OCI-LY3 (cell line): ENCODE results near the gene LGALS3.

Source experiments
- H2AFZ ChIP-seq: fragments of 200-600, 300-600 bp; shearing (Covaris generic); 2 replicates; pipeline ENCODE4 v1.6.0; 2014; ENCODE audit warnings: antibody characterized with exemption, low read depth, low read length
- H3K27ac ChIP-seq: fragments of 200-600, 300-600 bp; sonication (generic); 2 replicates; pipeline ENCODE4 v1.5.1; 2014; ENCODE audit warnings: mild to moderate bottlenecking, low read length, moderate library complexity, mixed read lengths
- H3K27me3 ChIP-seq: fragments of 200-600, 300-600 bp; sonication (generic); 2 replicates; pipeline ENCODE4 v1.6.1; 2014; ENCODE audit warnings: low read depth, low read length, mixed read lengths
- H3K36me3 ChIP-seq: fragments of 200-600, 300-600 bp; sonication (generic); replicated peaks from 2 replicates; pipeline ENCODE3; 2014; ENCODE audit warnings: low read depth, low read length, mixed read lengths
- H3K4me1 ChIP-seq: fragments of 300-600, 200-600 bp; sonication (generic); 2 replicates; pipeline ENCODE4 v1.6.1; 2014; ENCODE audit warnings: low read length, mixed read lengths
- H3K4me2 ChIP-seq: fragments of 200-600, 300-600 bp; sonication (generic); 2 replicates; pipeline ENCODE4 v1.6.1; 2014; ENCODE audit warnings: low read length, mixed read lengths
- H3K4me3 ChIP-seq: fragments of 300-600, 200-600 bp; sonication (generic); 2 replicates; pipeline ENCODE4 v1.5.1; 2014; ENCODE audit warnings: antibody characterized with exemption, mild to moderate bottlenecking, low read length, moderate library complexity
- H3K79me2 ChIP-seq: fragments of 300-600, 200-600 bp; shearing (Covaris generic); 2 replicates; pipeline ENCODE4 v1.6.1; 2014; ENCODE audit warnings: mild to moderate bottlenecking, low read length, mixed read lengths
- H3K9ac ChIP-seq: fragments of 300-600, 200-600 bp; shearing (Covaris generic); 2 replicates; pipeline ENCODE4 v1.6.0; 2014; ENCODE audit warnings: mild to moderate bottlenecking, low read length, moderate library complexity
- H3K9me3 ChIP-seq: fragments of 200-600, 300-600 bp; shearing (Covaris generic); 2 replicates; pipeline ENCODE4 v1.6.1; 2014; ENCODE audit warnings: low read length, mixed read lengths; ENCODE audit not compliant: insufficient read depth
- H4K20me1 ChIP-seq: fragments of 200-600, 300-600 bp; sonication (generic); 2 replicates; pipeline ENCODE4 v1.6.1; 2016; ENCODE audit warnings: low read length, mixed read lengths; ENCODE audit not compliant: insufficient read depth
- EZH2phosphoT487 ChIP-seq: fragments of 200-600 bp; shearing (Covaris generic); IDR thresholded peaks from 2 replicates; pipeline ENCODE4 v1.6.1; 2018; ENCODE audit warnings: antibody characterized with exemption, mixed run types, low read depth
- TF ChIP-seq, protein P1 (sequence below): fragments of 200-600, 300-600 bp; sonication (generic); IDR thresholded peaks from 2 replicates; pipeline ENCODE4 v1.5.1; 2014; ENCODE audit warnings: antibody characterized with exemption, low read length, low read depth

Gene LGALS3

DNA sequence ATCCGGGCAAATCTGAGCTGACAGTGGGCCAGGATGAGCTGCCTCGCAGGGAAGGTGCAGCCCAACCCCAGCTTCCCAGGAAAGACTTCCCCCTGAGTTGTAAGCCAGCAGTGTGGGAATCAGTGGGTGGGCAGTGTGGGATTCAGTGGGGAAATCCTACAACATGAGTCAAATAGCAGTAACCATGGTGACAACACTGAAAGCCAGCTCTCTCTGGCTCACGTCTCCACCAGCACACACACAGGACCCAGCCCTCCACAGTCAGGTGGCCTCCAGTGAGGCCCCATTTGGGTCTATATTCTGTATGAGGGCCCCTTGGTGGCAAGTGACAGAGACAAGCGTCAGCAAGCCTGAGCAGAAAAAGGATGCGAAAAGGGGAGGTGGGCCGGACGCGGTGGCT, 6.0 kb upstream of the LGALS3 start:
- no peaks in the 10 kb centered on the region for H3K36me3 ChIP-seq
- H2AFZ ChIP-seq: no peak overlapping the region
- no peaks in the 10 kb centered on the region for H3K79me2 ChIP-seq
- H3K4me1 ChIP-seq: peaks cover 10% of the 10 kb centered on the region
- no peaks in the 10 kb centered on the region for H3K9me3 ChIP-seq
- H3K9ac ChIP-seq: no peak overlapping the region
- H3K4me2 ChIP-seq: no peak overlapping the region
- no peak overlapping the region for H3K27ac ChIP-seq
- H3K4me3 ChIP-seq: no peak overlapping the region
- TF ChIP-seq EZH2phosphoT487: no peak
- TF ChIP-seq, protein P1, sequence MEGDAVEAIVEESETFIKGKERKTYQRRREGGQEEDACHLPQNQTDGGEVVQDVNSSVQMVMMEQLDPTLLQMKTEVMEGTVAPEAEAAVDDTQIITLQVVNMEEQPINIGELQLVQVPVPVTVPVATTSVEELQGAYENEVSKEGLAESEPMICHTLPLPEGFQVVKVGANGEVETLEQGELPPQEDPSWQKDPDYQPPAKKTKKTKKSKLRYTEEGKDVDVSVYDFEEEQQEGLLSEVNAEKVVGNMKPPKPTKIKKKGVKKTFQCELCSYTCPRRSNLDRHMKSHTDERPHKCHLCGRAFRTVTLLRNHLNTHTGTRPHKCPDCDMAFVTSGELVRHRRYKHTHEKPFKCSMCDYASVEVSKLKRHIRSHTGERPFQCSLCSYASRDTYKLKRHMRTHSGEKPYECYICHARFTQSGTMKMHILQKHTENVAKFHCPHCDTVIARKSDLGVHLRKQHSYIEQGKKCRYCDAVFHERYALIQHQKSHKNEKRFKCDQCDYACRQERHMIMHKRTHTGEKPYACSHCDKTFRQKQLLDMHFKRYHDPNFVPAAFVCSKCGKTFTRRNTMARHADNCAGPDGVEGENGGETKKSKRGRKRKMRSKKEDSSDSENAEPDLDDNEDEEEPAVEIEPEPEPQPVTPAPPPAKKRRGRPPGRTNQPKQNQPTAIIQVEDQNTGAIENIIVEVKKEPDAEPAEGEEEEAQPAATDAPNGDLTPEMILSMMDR: no peak
- H3K27me3 ChIP-seq: 0 out of 2 replicates have a peak, but pooled peaks cover 4% of the 10 kb centered on the region
- H4K20me1 ChIP-seq: no peaks in the 10 kb centered on the region

DNA sequence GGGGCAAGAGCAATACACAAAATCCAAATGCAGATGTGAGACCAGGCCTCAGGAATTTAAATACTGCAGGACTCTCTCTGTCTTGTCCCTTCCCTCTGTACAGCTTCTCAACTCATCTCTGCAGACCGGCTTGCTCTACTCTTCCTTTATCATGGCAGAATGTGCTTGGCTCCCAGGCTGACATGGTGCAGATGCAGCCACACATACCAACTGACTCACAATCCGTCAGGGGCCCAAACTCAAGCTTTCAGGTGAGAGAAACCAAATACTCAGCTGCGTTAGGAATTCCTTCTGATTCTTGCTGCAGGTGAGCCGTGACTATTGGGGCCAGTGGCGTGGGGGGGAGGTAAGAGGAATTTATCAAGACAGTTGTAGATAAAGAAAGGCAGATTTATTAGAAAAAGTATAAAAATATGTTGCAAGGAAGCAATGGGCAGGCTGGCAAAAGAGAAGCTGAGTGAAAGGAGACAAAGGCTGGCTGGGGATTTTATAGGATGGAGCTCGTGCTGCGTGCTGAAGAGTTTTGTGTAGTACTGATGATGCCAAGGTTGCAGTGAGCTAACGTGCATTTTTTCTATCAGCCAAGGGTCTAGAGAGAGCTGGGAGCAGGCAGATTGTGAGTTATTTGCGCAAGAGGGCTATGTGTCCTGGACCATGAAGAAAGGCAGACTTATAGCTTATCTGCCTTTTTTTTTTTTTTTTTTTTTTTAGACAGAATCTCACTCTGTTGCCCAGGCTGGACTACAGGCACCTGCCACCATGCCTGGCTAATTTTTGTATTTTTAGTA, 5.0 kb upstream of the LGALS3 start:
- Histone ChIP-seq H3K4me3 (no peak overlapping the region), H2AFZ (no peak overlapping the region), H3K27me3 (0 out of 2 replicates have a peak, but pooled peaks cover 4% of the 10 kb centered on the region), H4K20me1 (no peaks in the 10 kb centered on the region), H3K79me2 (no peaks in the 10 kb centered on the region; the same call in 1 of the 2 replicates), H3K4me2 (no peak overlapping the region), H3K27ac (no peak overlapping the region), H3K9ac (no peak overlapping the region), H3K4me1 (peaks cover 17% of the 10 kb centered on the region), H3K9me3 (no peaks in the 10 kb centered on the region), H3K36me3 (no peaks in the 10 kb centered on the region)
- no peak for TF ChIP-seq EZH2phosphoT487
- TF ChIP-seq, protein P1: no peak

DNA sequence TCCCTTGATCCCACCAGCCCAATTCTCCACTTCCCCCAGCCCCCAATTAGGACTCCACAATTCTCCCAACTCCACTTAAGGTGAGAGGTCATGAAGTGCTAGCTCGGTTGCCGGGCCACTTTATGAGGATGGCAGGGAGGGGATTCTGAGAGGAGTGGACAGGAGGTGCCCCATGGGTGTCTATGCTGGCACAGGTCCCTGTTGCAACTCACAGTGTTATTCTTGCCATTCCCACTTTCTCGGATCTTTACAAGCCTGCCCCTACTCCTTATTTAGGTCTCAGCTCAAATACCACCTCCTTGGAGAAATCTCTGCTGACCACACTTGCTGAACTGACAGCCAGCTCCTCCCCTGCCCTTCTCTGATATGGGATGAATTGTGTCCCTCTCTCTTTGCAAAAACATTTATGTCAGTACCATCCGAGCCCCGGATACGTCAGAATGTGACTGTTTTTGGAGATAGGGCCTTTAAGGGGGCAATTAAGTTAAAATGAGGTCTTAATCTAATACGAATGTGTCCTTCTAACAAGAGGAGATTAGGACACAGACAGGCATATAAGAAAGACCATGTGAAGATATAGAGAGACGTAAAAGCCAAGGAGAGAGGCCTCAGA, 4.2 kb upstream of the LGALS3 start:
- Histone ChIP-seq H2AFZ (no peak overlapping the region), H3K4me3 (no peak overlapping the region), H3K27ac (no peak overlapping the region), H3K79me2 (peaks cover 3% of the 10 kb centered on the region), H3K9ac (no peak overlapping the region), H3K27me3 (0 out of 2 replicates have a peak, but pooled peaks cover 4% of the 10 kb centered on the region), H3K4me2 (no peak overlapping the region), H3K9me3 (no peaks in the 10 kb centered on the region), H3K4me1 (peaks cover 17% of the 10 kb centered on the region), H3K36me3 (no peaks in the 10 kb centered on the region), H4K20me1 (no peaks in the 10 kb centered on the region)
- TF ChIP-seq, protein P1: no peak
- no peak for TF ChIP-seq EZH2phosphoT487

DNA sequence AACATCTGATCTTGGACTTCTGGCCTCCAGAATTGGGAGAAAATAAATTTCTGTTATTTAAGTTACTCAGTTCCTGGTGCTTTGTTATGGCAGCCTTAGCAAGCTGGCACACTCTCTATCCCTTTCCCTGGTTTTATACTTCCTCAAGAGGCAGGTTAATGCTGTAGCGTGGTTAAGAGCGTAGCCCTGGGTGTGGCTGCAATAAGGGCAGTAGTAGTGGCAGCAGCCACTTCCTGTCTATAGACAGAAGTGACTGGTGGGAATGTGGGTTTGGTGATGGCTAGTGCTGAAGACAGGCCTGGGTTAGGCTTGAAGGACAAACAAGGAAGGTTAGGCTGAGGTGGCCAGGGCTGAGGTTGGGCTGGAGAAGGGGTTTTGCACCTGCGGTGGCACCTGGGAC, 3.6 kb upstream of the LGALS3 start:
- Histone ChIP-seq H3K27ac (no peak overlapping the region), H3K4me1 (peaks cover 21% of the 10 kb centered on the region), H2AFZ (no peak overlapping the region), H3K9ac (no peak overlapping the region), H3K79me2 (peaks cover 8% of the 10 kb centered on the region), H3K4me2 (no peak overlapping the region), H4K20me1 (no peaks in the 10 kb centered on the region), H3K27me3 (0 out of 2 replicates have a peak, but pooled peaks cover 4% of the 10 kb centered on the region), H3K36me3 (no peaks in the 10 kb centered on the region), H3K4me3 (no peak overlapping the region), H3K9me3 (no peaks in the 10 kb centered on the region)
- TF ChIP-seq EZH2phosphoT487: no peak
- TF ChIP-seq, protein P1: no peak
